Measurements from ENCODE around the gene SOBP. TPM values are rescaled to one million over a fixed set of nuclear protein-coding genes. Genes with fewer than 3 reads are reported as not detected.

Gene SOBP
- total and polyA plus RNA-seq, 2 experiments from 2014 or later, result 1.5 to 3.0 TPM

Other genes with a start within 250 kb of the SOBP start
- 14.5 and 16.7 TPM in 2 replicates for gene PDSS2, start 30.6 kb upstream of the SOBP start, total RNA-seq (2014; rRNA removed; shearing (Covaris generic))
- gene PDSS2, start 30.6 kb upstream of the SOBP start, polyA plus RNA-seq (2016; fragmentation: Nextera tagmentation; extraction: Ambion mirVana), result 5.6 and 7.3 TPM in 2 replicates